ENCODE measurements around the gene ESPL1. TPM values are rescaled to one million over a fixed set of nuclear protein-coding genes. Genes with fewer than 3 reads are reported as not detected.

Gene ESPL1
- total RNA-seq, 2 donors from 2014 or later = 80.1 to 92.1 TPM

DNA sequence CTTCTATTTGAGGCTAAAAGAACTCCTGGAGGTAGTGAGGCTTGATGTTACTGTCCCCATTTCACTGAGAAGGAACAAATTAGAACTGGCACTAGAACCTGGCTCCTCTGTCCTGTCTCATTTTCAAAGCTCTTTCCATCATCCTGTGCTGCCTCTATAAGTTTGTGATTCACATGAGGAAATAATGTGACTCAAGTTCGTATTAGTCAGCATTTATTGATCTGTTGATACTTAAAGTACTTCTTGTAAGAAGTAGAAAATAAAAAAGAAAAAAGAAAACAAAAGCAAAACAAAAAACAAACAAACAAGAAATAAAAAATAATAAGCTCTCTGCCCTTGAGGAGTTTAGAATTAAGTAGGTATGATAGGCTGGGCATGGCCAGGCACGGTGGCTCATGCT is 2.3 kb upstream of the ESPL1 start:
- Mint-ChIP-seq H3K9me3 (no peaks in the 10 kb centered on the region), H3K4me3 (no peak overlapping the region), H3K4me1 (peaks cover 13% of the 10 kb centered on the region), H3K27ac (no peak overlapping the region), H3K27me3 (no peaks in the 10 kb centered on the region), H3K36me3 (ENCODE audit: low read depth) (peaks cover 33% of the 10 kb centered on the region)
- ATAC-seq (replicated peaks) = no peak

DNA sequence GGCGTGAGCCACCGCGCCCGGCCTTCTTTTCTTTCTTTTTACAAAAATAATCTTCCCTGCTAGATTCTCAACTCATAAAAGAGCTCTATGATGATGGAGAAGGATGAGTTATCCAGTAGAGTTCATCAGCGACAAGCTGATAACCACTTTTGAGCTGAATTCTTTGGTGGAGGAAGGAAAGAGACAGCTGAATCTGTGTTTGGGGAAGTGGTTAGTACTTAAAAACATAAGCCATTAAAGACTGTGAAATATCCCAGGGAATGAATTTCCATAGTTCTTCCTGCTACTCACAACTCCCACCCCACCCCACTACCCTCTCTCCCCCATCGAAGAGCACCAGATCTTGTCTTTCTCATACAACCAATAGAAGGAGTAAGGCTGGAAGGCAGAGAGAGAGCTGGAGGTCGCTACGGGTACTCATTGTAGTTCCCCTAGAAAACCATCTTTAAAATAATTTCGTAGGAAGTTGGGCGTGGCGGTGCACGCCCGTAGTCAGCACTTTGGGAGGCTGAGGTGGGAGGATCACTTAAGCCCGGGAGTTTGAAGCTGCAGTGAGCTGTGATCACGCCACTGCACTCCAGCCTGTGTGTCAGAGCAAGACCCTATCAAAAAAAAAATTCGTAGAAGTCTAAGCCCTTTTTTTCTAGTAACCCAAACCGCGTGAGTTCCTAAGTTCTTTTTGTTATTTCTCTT is 647 bp upstream of the ESPL1 start:
- Mint-ChIP-seq H3K9me3 (no peaks in the 10 kb centered on the region), H3K4me1 (peaks cover 19% of the 10 kb centered on the region), H3K4me3 (peak overlapping the region; percentile 99)

DNA sequence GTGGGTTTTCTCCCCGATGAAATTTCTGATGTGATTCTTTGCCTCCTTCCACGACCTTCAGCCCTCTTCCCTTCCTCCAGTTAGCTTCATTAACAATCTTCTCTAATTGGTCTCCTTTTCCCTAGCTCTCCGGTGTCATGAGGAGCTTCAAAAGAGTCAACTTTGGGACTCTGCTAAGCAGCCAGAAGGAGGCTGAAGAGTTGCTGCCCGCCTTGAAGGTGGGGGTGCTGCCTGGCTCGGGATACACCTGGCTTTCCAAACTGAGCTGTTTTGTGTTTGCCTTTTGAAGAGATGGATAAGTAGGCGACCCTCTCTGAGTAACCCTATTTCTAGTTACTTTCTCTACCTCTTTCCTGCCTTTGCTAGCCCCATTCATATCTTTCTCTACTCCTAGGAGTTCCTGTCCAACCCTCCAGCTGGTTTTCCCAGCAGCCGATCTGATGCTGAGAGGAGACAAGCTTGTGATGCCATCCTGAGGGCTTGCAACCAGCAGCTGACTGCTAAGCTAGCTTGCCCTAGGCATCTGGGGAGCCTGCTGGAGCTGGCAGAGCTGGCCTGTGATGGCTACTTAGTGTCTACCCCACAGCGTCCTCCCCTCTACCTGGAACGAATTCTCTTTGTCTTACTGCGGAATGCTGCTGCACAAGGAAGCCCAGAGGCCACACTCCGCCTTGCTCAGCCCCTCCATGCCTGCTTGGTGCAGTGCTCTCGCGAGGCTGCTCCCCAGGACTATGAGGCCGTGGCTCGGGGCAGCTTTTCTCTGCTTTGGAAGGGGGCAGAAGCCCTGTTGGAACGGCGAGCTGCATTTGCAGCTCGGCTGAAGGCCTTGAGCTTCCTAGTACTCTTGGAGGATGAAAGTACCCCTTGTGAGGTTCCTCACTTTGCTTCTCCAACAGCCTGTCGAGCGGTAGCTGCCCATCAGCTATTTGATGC is 797 bp downstream of the ESPL1 start:
- peak; percentile 10 for ATAC-seq (replicated peaks)
- Mint-ChIP-seq H3K27ac (peak overlapping the region; percentile 95), H3K4me1 (peaks cover 19% of the 10 kb centered on the region), H3K36me3 (ENCODE audit: low read depth) (peaks cover 54% of the 10 kb centered on the region), H3K4me3 (peak overlapping the region; percentile 99), H3K9me3 (no peaks in the 10 kb centered on the region), H3K27me3 (no peaks in the 10 kb centered on the region)

More for the DNA sequence above, 647 bp upstream of the ESPL1 start:
- Mint-ChIP-seq H3K36me3 (ENCODE audit: low read depth) (peaks cover 49% of the 10 kb centered on the region), H3K27me3 (no peaks in the 10 kb centered on the region), H3K27ac (peak overlapping the region; percentile 95)
- ATAC-seq (replicated peaks) = peak; percentile 69

DNA sequence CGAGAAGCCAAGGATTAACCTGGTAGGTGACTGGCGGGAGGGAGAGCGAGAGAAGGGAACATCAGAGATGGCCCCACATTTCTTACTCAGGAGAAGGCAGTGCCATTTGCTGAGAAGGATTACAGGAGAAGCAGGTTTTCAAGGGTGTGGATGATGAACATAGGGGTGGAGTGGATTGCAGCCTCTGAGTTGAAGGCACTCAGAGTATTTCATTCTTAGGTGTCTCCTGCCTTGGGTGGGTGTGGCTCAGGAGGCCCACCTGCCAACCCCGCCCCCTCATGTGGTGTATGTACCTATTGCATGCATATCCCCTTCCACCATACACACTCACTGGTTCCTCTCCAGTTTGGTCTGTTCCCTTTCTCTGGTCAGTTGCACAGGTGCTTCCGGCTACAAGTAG is 6.3 kb downstream of the ESPL1 start:
- Mint-ChIP-seq H3K27me3 (no peaks in the 10 kb centered on the region), H3K36me3 (ENCODE audit: low read depth) (peaks cover 89% of the 10 kb centered on the region), H3K27ac (no peak overlapping the region), H3K9me3 (no peaks in the 10 kb centered on the region), H3K4me3 (no peak overlapping the region), H3K4me1 (peaks cover 16% of the 10 kb centered on the region)
- no peak for ATAC-seq (replicated peaks)

DNA sequence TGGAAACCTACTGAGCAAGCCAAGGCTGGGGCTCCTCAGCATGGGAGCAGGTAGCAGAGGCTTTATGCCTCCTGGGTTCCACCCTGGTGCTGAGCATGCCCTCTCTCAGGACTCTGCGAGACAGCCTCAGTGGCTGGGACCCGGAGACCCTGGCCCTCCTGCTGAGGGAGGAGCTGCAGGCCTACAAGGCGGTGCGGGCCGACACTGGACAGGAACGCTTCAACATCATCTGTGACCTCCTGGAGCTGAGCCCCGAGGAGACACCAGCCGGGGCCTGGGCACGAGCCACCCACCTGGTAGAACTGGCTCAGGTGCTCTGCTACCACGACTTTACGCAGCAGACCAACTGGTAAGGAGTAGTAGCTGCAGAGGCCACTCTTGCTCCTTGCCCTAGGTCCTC is 8.4 kb downstream of the ESPL1 start:
- Mint-ChIP-seq H3K27me3 (no peaks in the 10 kb centered on the region), H3K36me3 (ENCODE audit: low read depth) (peaks cover 83% of the 10 kb centered on the region), H3K9me3 (no peaks in the 10 kb centered on the region), H3K4me3 (no peak overlapping the region), H3K27ac (no peak overlapping the region), H3K4me1 (peaks cover 6% of the 10 kb centered on the region)
- no peak for ATAC-seq (replicated peaks)

DNA sequence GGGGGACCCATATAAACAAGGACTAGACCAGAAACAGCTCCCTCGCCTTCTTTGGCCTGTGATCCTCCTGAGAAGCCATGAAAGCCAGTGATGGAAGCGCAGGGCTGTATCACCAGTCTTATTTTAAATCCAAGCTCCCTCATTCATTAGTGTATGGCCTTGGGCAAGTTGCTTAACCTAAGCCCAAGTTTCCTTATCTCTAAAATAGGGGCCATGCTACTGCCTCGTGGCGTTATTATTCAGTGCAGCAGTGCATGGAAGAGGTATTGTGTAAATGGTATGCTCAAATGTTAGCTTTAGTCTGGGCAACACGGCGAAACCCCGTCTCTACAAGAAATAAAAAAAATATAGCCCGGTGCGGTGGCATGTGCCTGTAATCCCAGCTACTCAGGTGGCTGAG is 9.9 kb downstream of the ESPL1 start:
- no peaks in the 10 kb centered on the region for H3K9me3 Mint-ChIP-seq
- ATAC-seq (replicated peaks) = no peak
- peaks cover 84% of the 10 kb centered on the region for H3K36me3 Mint-ChIP-seq (ENCODE audit: low read depth)
- no peaks in the 10 kb centered on the region for H3K27me3 Mint-ChIP-seq
- no peak overlapping the region for H3K27ac Mint-ChIP-seq
- no peak overlapping the region for H3K4me3 Mint-ChIP-seq
- no peaks in the 10 kb centered on the region for H3K4me1 Mint-ChIP-seq

DNA sequence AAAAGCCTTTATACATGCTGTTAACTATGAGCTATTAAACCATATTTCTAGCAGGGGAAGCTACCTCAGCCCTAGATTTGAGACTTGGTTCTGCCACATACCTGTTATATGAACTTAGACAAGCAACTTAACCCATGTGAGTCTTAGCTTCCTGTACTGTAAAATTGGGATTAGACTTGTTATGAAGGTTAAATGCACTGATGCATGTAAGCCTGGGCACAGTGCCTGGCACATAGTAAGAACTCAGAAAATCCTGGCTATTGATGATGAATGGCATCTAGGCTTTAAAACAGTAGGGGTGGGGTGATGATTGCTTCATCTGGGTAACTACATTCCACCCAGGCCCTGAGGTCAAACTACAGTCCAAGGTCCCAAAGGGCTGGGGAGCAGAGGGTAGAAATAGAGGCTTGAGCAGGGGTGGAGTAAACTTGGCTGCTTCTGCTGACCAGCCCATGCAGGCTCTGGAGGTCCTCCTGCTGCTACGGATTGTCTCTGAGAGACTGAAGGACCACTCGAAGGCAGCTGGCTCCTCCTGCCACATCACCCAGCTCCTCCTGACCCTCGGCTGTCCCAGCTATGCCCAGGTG is 11.3 kb downstream of the ESPL1 start:
- Mint-ChIP-seq H3K4me3 (no peak overlapping the region), H3K4me1 (no peaks in the 10 kb centered on the region), H3K9me3 (no peaks in the 10 kb centered on the region), H3K27me3 (no peaks in the 10 kb centered on the region), H3K27ac (no peak overlapping the region), H3K36me3 (ENCODE audit: low read depth) (peaks cover 93% of the 10 kb centered on the region)
- no peak for ATAC-seq (replicated peaks)

DNA sequence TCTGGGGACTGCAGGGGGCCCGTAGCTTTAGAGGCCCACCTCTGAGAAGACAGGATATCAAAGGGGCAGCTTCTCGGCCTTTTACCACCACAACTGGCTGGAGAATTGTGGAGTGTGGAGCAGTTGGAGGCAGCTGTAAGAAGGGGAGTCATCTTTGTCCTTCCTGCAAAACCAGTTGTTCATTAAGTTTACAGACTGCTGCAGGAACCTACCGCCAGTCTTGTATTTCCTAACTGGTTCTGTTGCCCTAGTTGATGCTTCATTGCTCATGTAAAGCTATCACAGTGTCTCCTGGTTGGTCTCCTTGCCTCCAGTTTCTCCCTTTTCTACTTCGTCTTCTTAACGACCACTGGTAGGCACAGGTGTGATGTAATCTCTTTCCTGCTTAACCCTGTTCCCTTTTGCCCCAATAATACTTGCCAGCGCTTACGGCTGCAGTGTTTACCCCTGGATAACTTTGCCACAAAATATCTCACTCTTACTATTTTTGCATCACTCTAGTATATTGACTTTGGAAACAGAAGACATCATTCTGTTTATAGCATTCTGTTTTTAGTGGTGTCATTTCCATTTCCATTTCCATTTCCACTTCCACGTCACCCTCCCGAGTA is 11.9 kb downstream of the ESPL1 start:
- Mint-ChIP-seq H3K27ac (no peak overlapping the region), H3K4me3 (no peak overlapping the region), H3K36me3 (ENCODE audit: low read depth) (peaks cover 93% of the 10 kb centered on the region), H3K27me3 (no peaks in the 10 kb centered on the region), H3K4me1 (no peaks in the 10 kb centered on the region), H3K9me3 (no peaks in the 10 kb centered on the region)
- ATAC-seq (replicated peaks) = no peak

DNA sequence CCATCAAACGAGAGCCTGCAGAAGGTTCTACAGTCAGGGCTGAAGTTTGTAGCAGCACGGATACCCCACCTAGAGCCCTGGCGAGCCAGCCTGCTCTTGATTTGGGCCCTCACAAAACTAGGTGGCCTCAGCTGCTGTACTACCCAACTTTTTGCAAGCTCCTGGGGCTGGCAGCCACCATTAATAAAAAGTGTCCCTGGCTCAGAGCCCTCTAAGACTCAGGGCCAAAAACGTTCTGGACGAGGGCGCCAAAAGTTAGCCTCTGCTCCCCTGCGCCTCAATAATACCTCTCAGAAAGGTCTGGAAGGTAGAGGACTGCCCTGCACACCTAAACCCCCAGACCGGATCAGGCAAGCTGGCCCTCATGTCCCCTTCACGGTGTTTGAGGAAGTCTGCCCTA is 18.3 kb downstream of the ESPL1 start:
- Mint-ChIP-seq H3K4me3 (no peak overlapping the region), H3K36me3 (ENCODE audit: low read depth) (peaks cover 99% of the 10 kb centered on the region), H3K27me3 (no peaks in the 10 kb centered on the region), H3K27ac (peak overlapping the region; percentile 13), H3K9me3 (no peaks in the 10 kb centered on the region), H3K4me1 (peaks cover 17% of the 10 kb centered on the region)
- ATAC-seq (replicated peaks) = no peak

DNA sequence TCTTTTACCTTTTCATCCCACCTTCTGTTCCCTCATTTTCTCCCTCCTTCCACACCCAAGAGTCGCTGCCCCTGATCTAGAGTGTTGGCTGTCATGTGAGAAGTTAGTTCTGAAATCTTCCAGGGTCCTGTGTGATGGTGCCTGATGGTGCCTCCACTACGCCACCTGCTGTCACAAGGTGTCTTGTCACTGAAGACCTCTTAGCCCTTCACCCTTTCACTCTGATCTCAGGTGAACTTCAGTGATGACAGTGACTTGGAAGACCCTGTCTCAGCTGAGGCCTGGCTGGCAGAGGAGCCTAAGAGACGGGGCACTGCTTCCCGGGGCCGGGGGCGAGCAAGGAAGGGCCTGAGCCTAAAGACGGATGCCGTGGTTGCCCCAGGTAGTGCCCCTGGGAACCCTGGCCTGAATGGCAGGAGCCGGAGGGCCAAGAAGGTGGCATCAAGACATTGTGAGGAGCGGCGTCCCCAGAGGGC is 19.7 kb downstream of the ESPL1 start:
- peaks cover 17% of the 10 kb centered on the region for H3K4me1 Mint-ChIP-seq
- H3K27me3 Mint-ChIP-seq = no peaks in the 10 kb centered on the region
- H3K4me3 Mint-ChIP-seq = no peak overlapping the region
- ATAC-seq (replicated peaks) = peak; percentile 77
- no peaks in the 10 kb centered on the region for H3K9me3 Mint-ChIP-seq
- H3K27ac Mint-ChIP-seq = peak overlapping the region; percentile 65
- H3K36me3 Mint-ChIP-seq (ENCODE audit: low read depth) = peaks cover 99% of the 10 kb centered on the region

DNA sequence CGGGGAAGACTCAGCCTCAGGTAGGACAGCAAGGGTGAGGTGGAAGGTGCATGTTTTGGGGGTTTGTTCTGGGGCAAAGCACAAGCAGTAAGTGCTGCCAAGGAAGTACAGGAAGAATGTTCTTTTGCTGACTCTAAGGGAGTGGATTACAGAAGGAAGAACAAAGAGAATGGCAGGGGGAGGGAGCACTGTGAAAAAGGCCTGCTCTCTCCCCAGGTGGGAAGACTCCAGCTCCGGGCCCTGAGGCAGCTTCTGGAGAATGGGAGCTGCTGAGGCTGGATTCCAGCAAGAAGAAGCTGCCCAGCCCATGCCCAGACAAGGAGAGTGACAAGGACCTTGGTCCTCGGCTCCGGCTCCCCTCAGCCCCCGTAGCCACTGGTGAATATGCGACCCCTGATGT is 20.2 kb downstream of the ESPL1 start:
- Mint-ChIP-seq H3K4me1 (peaks cover 17% of the 10 kb centered on the region), H3K9me3 (no peaks in the 10 kb centered on the region), H3K27me3 (no peaks in the 10 kb centered on the region), H3K27ac (peak overlapping the region; percentile 65), H3K36me3 (ENCODE audit: low read depth) (peaks cover 99% of the 10 kb centered on the region), H3K4me3 (no peak overlapping the region)
- no peak for ATAC-seq (replicated peaks)

DNA sequence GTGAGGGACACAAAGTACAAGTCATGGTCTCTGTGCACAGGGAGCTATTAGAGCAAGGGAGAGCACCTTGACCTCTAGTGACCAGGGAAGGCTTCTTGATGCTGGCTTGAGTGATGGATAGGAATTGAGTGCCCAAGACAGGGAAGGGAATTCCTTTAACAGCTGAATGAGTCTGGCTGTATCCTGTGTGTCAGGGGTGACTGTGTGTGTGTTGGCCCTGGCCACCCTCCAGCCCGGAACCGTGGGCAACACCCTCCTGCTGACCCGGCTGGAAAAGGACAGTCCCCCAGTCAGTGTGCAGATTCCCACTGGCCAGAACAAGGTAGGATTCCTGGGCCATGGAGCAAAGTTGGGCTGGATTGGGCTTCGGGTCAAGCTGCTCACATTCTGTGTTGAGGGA is 21.8 kb downstream of the ESPL1 start:
- no peaks in the 10 kb centered on the region for H3K9me3 Mint-ChIP-seq
- peaks cover 90% of the 10 kb centered on the region for H3K36me3 Mint-ChIP-seq (ENCODE audit: low read depth)
- H3K27me3 Mint-ChIP-seq = no peaks in the 10 kb centered on the region
- H3K27ac Mint-ChIP-seq = peak overlapping the region; percentile 80
- peak overlapping the region; percentile 55 for H3K4me3 Mint-ChIP-seq
- H3K4me1 Mint-ChIP-seq = peaks cover 17% of the 10 kb centered on the region
- no peak for ATAC-seq (replicated peaks)

DNA sequence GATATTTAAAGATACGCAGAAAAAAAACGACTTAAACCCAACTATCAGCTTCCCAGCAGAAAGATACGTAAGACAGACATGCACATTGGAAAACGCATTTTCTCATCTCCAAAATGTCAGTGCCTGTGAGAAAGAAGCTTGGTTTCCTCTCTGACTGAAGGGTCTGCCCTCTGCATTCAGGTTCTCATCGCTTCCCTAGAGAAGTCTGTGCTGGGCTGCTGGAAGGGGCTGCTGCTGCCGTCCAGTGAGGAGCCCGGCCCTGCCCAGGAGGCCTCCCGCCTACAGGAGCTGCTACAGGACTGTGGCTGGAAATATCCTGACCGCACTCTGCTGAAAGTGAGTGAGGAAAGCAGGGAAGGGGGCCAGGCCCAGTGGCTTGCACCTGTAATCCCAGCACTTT is 22.6 kb downstream of the ESPL1 start:
- Mint-ChIP-seq H3K27me3 (no peaks in the 10 kb centered on the region), H3K4me1 (peaks cover 17% of the 10 kb centered on the region), H3K9me3 (no peaks in the 10 kb centered on the region), H3K36me3 (ENCODE audit: low read depth) (peaks cover 90% of the 10 kb centered on the region), H3K4me3 (peak overlapping the region; percentile 55), H3K27ac (peak overlapping the region; percentile 80)
- peak; percentile 28 for ATAC-seq (replicated peaks)

DNA sequence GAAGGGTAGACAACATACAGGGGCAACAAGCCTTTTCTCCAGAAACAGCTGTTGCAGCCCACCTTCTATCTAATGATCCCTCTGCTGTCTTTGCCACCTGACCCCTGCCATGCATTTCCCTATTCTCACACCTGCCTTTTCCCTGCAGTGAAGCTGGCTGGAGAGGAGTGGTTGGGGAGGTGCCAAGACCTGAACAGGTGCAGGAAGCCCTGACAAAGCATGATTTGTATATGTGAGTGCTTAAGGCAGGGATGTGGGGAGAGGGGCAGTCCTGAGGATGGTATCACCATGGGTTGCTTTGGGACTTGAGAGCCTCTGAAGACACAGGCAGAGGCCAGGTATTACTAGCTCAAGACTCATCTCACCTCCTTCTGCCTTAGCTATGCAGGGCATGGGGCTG is 24.3 kb downstream of the ESPL1 start:
- Mint-ChIP-seq H3K27ac (no peak overlapping the region), H3K27me3 (no peaks in the 10 kb centered on the region), H3K4me1 (peaks cover 18% of the 10 kb centered on the region), H3K36me3 (ENCODE audit: low read depth) (peaks cover 90% of the 10 kb centered on the region), H3K4me3 (no peak overlapping the region), H3K9me3 (no peaks in the 10 kb centered on the region)
- ATAC-seq (replicated peaks) = no peak

Measured in activated T-helper 17 cell treated with anti-CD3 and anti-CD28 coated beads, Interleukin-2, amount 50 U/mL, for 72 hours (primary cell).